ENCODE measurements around the gene ZNF436. TPM values are rescaled to one million over a fixed set of nuclear protein-coding genes. Genes with fewer than 3 reads are reported as not detected.

Gene ZNF436
- total RNA-seq, 1 experiment from 2014 or later: 14.8 TPM

DNA sequence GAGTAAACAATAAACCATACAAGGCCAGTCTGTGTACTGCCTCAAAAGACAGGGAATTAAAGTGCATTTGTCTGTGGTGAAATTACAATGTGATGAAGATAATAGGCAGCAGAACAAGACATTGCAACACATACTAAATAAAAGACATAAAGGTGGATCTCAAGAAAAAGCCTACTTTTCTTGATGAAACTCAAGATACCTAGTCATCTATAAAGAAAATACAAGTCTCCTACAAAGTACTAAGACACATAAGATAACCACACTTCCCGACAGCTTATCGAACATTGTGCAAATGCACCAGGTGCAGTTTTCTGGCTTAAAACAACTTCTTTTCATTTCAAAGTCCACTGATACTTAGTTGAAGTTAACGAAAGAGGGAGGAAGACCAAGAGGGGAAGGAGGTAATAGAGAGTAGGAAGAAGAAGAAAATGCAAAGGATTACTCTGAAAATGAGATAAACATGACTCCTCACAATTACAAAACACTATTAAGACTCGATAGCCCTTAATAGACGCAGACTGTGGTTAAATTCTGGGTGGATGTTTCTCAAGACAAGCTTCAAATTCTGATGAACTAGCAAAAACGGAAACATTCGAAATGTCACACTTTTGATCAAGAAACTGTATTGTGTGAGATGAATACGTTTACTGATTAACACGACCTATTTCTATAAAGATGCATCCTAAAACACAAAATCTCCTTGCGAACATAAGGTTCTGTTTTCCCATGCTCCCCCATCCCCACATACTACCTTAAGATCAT is 27.5 kb downstream of the ZNF436 start:
- H3K27ac ChIP-seq (ENCODE audit: low read depth, low read length, poor library complexity, severe bottlenecking): peak overlapping the region; percentile 96
- POLR2A ChIA-PET (ENCODE audit: low non-redundant PET): no interaction called here

GRCh38 chr1:23339632-23340031 is 30.0 kb downstream of the ZNF436 start:
- ChIA-PET CTCF (no interaction called here), POLR2A (ENCODE audit: low non-redundant PET) (no interaction called here)
- Histone ChIP-seq H3K27me3 (replicated peaks; ENCODE audit: insufficient read depth, low read depth, low read length, poor library complexity) (no peaks in the 10 kb centered on the region), H3K27ac (ENCODE audit: low read depth, low read length, poor library complexity, severe bottlenecking) (no peak overlapping the region), H3K4me1 (ENCODE audit: insufficient read depth, low read length, poor library complexity, severe bottlenecking) (peaks cover 23% of the 10 kb centered on the region), H3K36me3 (ENCODE audit: insufficient read depth, low read length, poor library complexity, severe bottlenecking) (peaks cover 49% of the 10 kb centered on the region), H3K4me3 (ENCODE audit: low read depth, low read length, poor library complexity, severe bottlenecking) (no peak overlapping the region), H3K9me3 (ENCODE audit: low read depth, low read length, poor library complexity, severe bottlenecking) (no peaks in the 10 kb centered on the region)
- intact Hi-C loops (cut with micrococcal nuclease; ENCODE audit: unreplicated experiment): no loop called here
- DNase-seq (ENCODE audit: low spot score): no peak
- BruUV-seq (replicated peaks): no TSS peak
- TF ChIP-seq CTCF (conservative IDR thresholded peaks at IDR 0.05; ENCODE audit: low read depth, low read length) (no peak), EZH2 (IDR thresholded peaks at IDR 0.05; ENCODE audit: borderline replicate concordance, low read depth, low read length, poor library complexity, severe bottlenecking) (no peak)

More for the DNA sequence above, 27.5 kb downstream of the ZNF436 start:
- no peak for DNase-seq (ENCODE audit: low spot score)
- peak overlapping the region; percentile 70 for H3K4me3 ChIP-seq (ENCODE audit: low read depth, low read length, poor library complexity, severe bottlenecking)
- TF ChIP-seq EZH2 (IDR thresholded peaks at IDR 0.05; ENCODE audit: borderline replicate concordance, low read depth, low read length, poor library complexity, severe bottlenecking): no peak
- TF ChIP-seq CTCF (conservative IDR thresholded peaks at IDR 0.05; ENCODE audit: low read depth, low read length): no peak
- no TSS peak for BruUV-seq (replicated peaks)
- H3K4me1 ChIP-seq (ENCODE audit: insufficient read depth, low read length, poor library complexity, severe bottlenecking): peaks cover 23% of the 10 kb centered on the region
- intact Hi-C loops (cut with micrococcal nuclease; ENCODE audit: unreplicated experiment): no loop called here
- no peaks in the 10 kb centered on the region for H3K9me3 ChIP-seq (ENCODE audit: low read depth, low read length, poor library complexity, severe bottlenecking)
- CTCF ChIA-PET: no interaction called here
- no peaks in the 10 kb centered on the region for H3K27me3 ChIP-seq (replicated peaks; ENCODE audit: insufficient read depth, low read depth, low read length, poor library complexity)
- peaks cover 25% of the 10 kb centered on the region for H3K36me3 ChIP-seq (ENCODE audit: insufficient read depth, low read length, poor library complexity, severe bottlenecking)

DNA sequence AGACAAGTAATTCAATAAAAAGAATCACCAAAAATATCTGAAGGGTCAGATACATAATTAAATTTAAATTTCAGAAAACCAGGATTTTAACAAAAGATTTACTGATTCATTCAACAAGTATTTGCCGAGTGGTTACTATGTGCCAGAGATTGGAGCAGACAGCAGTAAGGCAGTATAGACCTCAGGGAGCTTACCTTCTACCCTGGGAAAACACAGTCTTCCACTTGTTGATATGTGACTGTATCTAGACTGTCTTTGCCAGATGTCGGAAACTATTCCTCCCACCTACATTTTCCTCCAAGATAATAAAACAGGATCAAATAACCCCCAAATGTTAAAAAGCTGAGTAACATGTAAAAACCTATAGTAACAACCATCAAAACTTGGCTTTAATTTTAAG is 31.8 kb downstream of the ZNF436 start:
- TF ChIP-seq EZH2 (IDR thresholded peaks at IDR 0.05; ENCODE audit: borderline replicate concordance, low read depth, low read length, poor library complexity, severe bottlenecking) (no peak), CTCF (conservative IDR thresholded peaks at IDR 0.05; ENCODE audit: low read depth, low read length) (no peak)
- Histone ChIP-seq H3K9me3 (ENCODE audit: low read depth, low read length, poor library complexity, severe bottlenecking) (no peaks in the 10 kb centered on the region), H3K27ac (ENCODE audit: low read depth, low read length, poor library complexity, severe bottlenecking) (peak overlapping the region; percentile 2), H3K27me3 (replicated peaks; ENCODE audit: insufficient read depth, low read depth, low read length, poor library complexity) (no peaks in the 10 kb centered on the region), H3K4me1 (ENCODE audit: insufficient read depth, low read length, poor library complexity, severe bottlenecking) (peaks cover 23% of the 10 kb centered on the region), H3K36me3 (ENCODE audit: insufficient read depth, low read length, poor library complexity, severe bottlenecking) (peaks cover 66% of the 10 kb centered on the region), H3K4me3 (ENCODE audit: low read depth, low read length, poor library complexity, severe bottlenecking) (no peak overlapping the region)
- no peak for DNase-seq (ENCODE audit: low spot score)
- ChIA-PET CTCF (no interaction called here), POLR2A (ENCODE audit: low non-redundant PET) (no interaction called here)
- intact Hi-C loops (cut with micrococcal nuclease; ENCODE audit: unreplicated experiment): no loop called here
- BruUV-seq (replicated peaks): no TSS peak

Data from A673 (cell line).